Fibroblast of mammary gland (primary cell): ENCODE data around the gene PDE7B.
"Not testable (repeated sequence)": the region's sequence is repeated elsewhere in the genome, so short reads cannot be mapped to it uniquely, and the experiment has no call there.

Source experiments
- DNase-seq: peaks from one replicate; pipeline ENCODE4 v3.0.0-alpha.2; 2010; ENCODE audit warnings: low read depth
- H3K4me3 ChIP-seq: 2 replicates; pipeline ENCODE4 v1.5.1; 2011; ENCODE audit warnings: low read depth, mild to moderate bottlenecking, low read length, moderate library complexity; ENCODE audit not compliant: control insufficient read depth
- TF ChIP-seq, protein P1 (sequence below): conservative IDR thresholded peaks from 2 replicates; pipeline ENCODE4 v1.5.1; 2011; ENCODE audit warnings: low read depth, low read length, inconsistent platforms; ENCODE audit not compliant: control insufficient read depth, insufficient read depth

PDE7B gene

GRCh38 chr6:136137739-136138402, 286.4 kb downstream of the PDE7B start:
- DNase-seq = no peak
- TF ChIP-seq, protein P1, sequence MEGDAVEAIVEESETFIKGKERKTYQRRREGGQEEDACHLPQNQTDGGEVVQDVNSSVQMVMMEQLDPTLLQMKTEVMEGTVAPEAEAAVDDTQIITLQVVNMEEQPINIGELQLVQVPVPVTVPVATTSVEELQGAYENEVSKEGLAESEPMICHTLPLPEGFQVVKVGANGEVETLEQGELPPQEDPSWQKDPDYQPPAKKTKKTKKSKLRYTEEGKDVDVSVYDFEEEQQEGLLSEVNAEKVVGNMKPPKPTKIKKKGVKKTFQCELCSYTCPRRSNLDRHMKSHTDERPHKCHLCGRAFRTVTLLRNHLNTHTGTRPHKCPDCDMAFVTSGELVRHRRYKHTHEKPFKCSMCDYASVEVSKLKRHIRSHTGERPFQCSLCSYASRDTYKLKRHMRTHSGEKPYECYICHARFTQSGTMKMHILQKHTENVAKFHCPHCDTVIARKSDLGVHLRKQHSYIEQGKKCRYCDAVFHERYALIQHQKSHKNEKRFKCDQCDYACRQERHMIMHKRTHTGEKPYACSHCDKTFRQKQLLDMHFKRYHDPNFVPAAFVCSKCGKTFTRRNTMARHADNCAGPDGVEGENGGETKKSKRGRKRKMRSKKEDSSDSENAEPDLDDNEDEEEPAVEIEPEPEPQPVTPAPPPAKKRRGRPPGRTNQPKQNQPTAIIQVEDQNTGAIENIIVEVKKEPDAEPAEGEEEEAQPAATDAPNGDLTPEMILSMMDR = no peak
- H3K4me3 ChIP-seq = no peak overlapping the region

- not testable (repeated sequence) for DNase-seq, H3K4me3 ChIP-seq
Measured at GRCh38 chr6:136139111-136139510, 287.6 kb downstream of the PDE7B start.

GRCh38 chr6:136144251-136145023, 292.9 kb downstream of the PDE7B start:
- DNase-seq = no peak
- H3K4me3 ChIP-seq = no peak overlapping the region
- TF ChIP-seq, protein P1 = no peak

DNA sequence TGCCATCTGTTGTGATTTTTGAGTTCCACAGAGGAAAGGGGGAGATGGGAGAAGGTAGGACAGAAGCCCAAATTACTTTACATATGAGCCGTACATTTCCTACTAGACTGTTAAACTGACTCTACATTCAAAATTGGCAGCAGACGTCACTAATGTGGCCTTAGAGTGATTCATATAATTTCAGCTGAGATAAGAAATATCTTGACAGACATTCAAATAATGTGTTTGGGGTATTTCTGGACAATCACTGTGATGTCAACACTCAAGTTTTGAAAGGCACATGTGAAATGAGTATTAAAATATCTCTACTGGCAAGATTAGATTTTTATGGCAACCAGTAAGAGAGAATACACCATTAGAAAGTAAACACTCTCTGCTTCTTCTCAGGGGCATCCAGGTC, 294.6 kb downstream of the PDE7B start:
- TF ChIP-seq, protein P1 = no peak
- H3K4me3 ChIP-seq = no peak overlapping the region
- no peak for DNase-seq

GRCh38 chr6:136147342-136147741, 295.8 kb downstream of the PDE7B start:
- no peak overlapping the region for H3K4me3 ChIP-seq
- no peak for DNase-seq
- TF ChIP-seq, protein P1 = no peak

DNA sequence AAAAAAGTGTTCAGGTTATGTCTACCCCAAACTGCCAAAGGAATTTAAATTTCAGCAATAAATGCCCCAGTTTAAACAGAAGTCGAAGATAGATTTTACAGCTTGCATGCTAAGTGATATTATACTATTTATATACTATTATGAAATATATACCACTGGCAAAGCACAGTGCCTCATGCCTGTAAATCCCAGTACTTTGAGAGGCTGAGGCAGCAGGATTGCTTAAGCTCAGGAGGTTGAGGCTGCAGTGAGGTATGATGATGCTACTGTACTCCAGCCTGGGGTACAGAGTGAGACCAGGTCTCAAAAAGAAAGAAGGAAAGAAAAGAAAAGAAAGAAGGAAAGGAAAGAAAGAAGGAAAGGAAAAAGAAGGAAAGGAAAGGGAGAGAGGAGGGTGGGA, 296.6 kb downstream of the PDE7B start:
- H3K4me3 ChIP-seq = no peak overlapping the region
- TF ChIP-seq, protein P1 = no peak
- peak; percentile 28 for DNase-seq

DNA sequence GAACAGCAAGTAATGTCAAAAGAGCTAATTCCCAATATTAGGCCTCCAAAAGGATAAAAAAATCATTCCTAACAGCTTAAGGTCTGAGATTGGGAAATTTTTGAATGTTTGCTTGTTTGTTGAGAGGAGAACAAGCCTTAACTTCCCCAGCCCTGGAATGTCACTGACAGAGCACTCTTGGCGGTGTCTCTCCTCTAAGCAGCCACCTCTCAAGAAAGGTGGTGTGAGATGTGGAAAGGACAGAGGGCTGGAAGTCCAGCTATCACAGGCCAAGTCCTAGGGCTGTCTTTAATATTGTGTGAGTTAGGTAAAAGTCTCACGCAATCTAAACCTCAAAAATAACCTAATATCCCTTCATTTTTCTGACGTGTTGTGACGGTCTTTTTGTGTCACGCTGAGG, 297.0 kb downstream of the PDE7B start:
- DNase-seq = no peak
- TF ChIP-seq, protein P1 = no peak
- H3K4me3 ChIP-seq = no peak overlapping the region
